ENCODE results near the gene ADCY2.

The ADCY2 gene

DNA sequence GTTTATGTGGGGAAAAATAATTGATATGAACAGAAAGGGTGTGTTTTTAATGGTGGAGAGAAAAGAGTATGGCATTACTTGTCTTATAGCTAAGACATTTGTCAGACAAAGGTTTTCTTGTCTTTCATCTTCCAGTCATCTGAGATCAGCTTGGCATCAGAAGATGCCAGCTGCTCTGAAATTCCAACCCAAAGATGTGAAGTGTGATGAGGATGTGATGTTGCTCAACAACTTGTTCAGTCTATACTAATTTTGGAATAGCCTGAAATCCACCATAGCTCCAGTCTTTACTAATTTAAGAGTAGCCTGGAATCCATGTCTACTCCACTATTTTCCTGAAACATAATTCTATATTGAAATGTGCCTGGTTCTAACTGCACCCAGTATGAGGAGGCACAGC, 272.7 kb downstream of the ADCY2 start:
- POLR2A ChIA-PET, result no interaction called here
- DNase-seq (ENCODE audit: extremely low spot score), result no peak
- TF ChIP-seq, protein P1, sequence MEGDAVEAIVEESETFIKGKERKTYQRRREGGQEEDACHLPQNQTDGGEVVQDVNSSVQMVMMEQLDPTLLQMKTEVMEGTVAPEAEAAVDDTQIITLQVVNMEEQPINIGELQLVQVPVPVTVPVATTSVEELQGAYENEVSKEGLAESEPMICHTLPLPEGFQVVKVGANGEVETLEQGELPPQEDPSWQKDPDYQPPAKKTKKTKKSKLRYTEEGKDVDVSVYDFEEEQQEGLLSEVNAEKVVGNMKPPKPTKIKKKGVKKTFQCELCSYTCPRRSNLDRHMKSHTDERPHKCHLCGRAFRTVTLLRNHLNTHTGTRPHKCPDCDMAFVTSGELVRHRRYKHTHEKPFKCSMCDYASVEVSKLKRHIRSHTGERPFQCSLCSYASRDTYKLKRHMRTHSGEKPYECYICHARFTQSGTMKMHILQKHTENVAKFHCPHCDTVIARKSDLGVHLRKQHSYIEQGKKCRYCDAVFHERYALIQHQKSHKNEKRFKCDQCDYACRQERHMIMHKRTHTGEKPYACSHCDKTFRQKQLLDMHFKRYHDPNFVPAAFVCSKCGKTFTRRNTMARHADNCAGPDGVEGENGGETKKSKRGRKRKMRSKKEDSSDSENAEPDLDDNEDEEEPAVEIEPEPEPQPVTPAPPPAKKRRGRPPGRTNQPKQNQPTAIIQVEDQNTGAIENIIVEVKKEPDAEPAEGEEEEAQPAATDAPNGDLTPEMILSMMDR (IDR thresholded peaks at IDR 0.05; ENCODE audit: control extremely low read depth, extremely low read depth, low read depth, missing control alignments), result no peak
- CTCF ChIA-PET, result interaction anchor here (1.0 to 2.6 kb wide), 2 partner anchors 8 to 13 kb away, joined by 3 to 6 read pairs; no protein-coding TSS in a partner anchor

GRCh38 chr5:7671381-7671993, 275.5 kb downstream of the ADCY2 start:
- POLR2A ChIA-PET, result no interaction called here
- CTCF ChIA-PET, result interaction anchor here (1.0 to 1.6 kb wide), 3 partner anchors 9 to 12 kb away, joined by 3 to 5 read pairs (median 4); no protein-coding TSS in a partner anchor
- TF ChIP-seq, protein P1 (IDR thresholded peaks at IDR 0.05; ENCODE audit: control extremely low read depth, extremely low read depth, low read depth, missing control alignments), result no peak
- DNase-seq (ENCODE audit: extremely low spot score), result no peak

DNA sequence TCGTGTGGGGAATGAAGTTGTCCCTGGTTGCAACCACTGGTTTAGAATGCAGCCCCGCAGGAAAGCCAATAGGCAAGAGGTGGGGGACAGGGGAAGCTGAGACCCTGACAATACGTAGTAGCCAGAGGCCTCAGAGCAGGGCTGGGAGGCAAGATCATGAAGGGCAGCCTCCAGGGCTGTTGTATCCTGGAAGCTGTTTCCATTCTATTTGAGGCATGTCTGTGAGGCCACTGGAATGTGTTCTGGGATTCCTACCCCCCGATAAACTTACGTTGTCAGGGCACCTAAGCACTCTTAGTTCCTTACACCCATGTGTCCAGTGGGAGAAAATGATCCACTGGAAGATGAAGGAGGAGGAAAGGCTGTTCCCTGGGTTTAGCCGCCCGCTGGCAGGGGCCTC, 277.7 kb downstream of the ADCY2 start:
- ChIA-PET POLR2A (no interaction called here), CTCF (no interaction called here)
- no peak for DNase-seq (ENCODE audit: extremely low spot score)
- TF ChIP-seq, protein P1 (IDR thresholded peaks at IDR 0.05; ENCODE audit: control extremely low read depth, extremely low read depth, low read depth, missing control alignments), result no peak

GRCh38 chr5:7676455-7676854, 280.5 kb downstream of the ADCY2 start:
- TF ChIP-seq, protein P1 (IDR thresholded peaks at IDR 0.05; ENCODE audit: control extremely low read depth, extremely low read depth, low read depth, missing control alignments), result no peak
- CTCF ChIA-PET, result no interaction called here
- no peak for DNase-seq (ENCODE audit: extremely low spot score)
- POLR2A ChIA-PET, result no interaction called here

DNA sequence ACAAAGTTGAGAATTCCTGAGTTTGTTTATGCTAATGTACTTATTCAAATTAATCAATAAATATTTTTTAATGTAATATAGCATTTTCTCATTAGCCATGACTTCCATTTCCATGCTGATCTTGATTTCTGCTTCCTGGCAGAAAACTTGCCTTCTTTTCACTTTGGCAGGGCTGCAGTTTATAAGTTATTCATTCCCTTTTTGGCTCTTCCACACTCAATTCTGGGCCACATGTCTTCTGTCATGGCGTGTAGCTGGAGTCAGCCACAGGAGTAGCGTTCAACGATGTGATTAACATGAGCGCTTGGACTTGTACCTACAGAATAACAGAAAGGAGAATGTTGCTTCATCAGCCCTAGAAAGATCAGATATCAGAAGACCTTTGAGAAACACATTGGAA, 282.1 kb downstream of the ADCY2 start:
- POLR2A ChIA-PET, result no interaction called here
- TF ChIP-seq, protein P1 (IDR thresholded peaks at IDR 0.05; ENCODE audit: control extremely low read depth, extremely low read depth, low read depth, missing control alignments), result no peak
- DNase-seq (ENCODE audit: extremely low spot score), result no peak
- CTCF ChIA-PET, result interaction anchor here (1.0 kb wide), 1 partner anchor 8 kb away, joined by 3 read pairs; no protein-coding TSS in a partner anchor

DNA sequence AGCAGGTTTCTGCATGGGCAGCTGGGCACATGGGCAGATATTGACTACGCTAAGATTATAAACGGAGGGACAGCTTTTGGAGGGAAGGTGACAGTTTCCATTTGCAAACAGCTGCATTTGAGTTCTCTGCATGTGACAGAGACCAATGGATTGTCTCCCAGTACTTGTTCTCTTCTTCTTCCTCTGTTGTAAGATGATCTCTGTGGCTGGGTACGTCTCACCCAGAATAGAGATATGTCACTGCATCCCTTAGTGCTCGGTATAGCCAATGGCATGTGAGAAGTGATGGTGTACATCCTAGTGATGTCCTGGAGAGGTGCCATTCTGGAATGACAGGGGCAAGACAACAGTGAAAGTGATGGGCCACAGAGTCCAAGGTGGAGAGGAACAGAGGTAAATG, 283.7 kb downstream of the ADCY2 start:
- DNase-seq (ENCODE audit: extremely low spot score), result no peak
- TF ChIP-seq, protein P1 (IDR thresholded peaks at IDR 0.05; ENCODE audit: control extremely low read depth, extremely low read depth, low read depth, missing control alignments), result no peak
- ChIA-PET POLR2A (no interaction called here), CTCF (no interaction called here)
